Panc1 (cell line): ENCODE results near the gene SH3BGRL2. TPM values are rescaled to one million over a fixed set of nuclear protein-coding genes. Genes with fewer than 3 reads are reported as not detected.

ENCODE experiments used
- ATAC-seq: fragments of 200-7000 bp; cut with Tn5 transposase; 2 replicates; pipeline ENCODE4 v1.9.1; 2020; ENCODE audit warnings: mild to moderate bottlenecking, moderate library complexity
- BruUV-seq: library from RNA; stranded (reverse); fragments of 400-500 nt; replicated peaks from 2 replicates; lab custom pipeline; 2021; lab: Mats Ljungman, UMichigan
- CTCF ChIA-PET: fragments of 300-600 bp; sonication (Branson Sonifier 250); formaldehyde crosslinking; loops from one replicate; lab custom pipeline; 2022; ENCODE audit warnings: antibody characterized with exemption; lab: Charles Lee
- POLR2A ChIA-PET: fragments of 300-600 bp; sonication (Branson Sonifier 250); formaldehyde crosslinking; loops from one replicate; lab custom pipeline; 2022; ENCODE audit warnings: antibody characterized with exemption; lab: Charles Lee
- DNase-seq: peaks from one replicate; pipeline ENCODE4 v3.0.0-alpha.2; 2010; ENCODE audit warnings: low read depth, low spot score
- H3K27ac ChIP-seq: 2 replicates; pipeline ENCODE4 v1.5.1; 2011; ENCODE audit warnings: mild to moderate bottlenecking, low read length, inconsistent platforms
- H3K27me3 ChIP-seq: fragments of 200-500 bp; sonication (Bioruptor generic); 2 replicates; pipeline ENCODE4 v1.6.0; 2014; ENCODE audit warnings: low read length, inconsistent platforms; ENCODE audit not compliant: control insufficient read depth, insufficient read depth
- H3K36me3 ChIP-seq: fragments of 200-500 bp; sonication (Bioruptor generic); 2 replicates; pipeline ENCODE4 v1.5.1; 2014; ENCODE audit warnings: inconsistent platforms, mild to moderate bottlenecking, low read length, moderate library complexity; ENCODE audit not compliant: control insufficient read depth, insufficient read depth
- H3K4me1 ChIP-seq: 2 replicates; pipeline ENCODE4 v1.5.1; 2011; ENCODE audit warnings: inconsistent platforms, mild to moderate bottlenecking, low read length, moderate library complexity; ENCODE audit not compliant: control insufficient read depth, insufficient read depth
- H3K4me3 ChIP-seq, 2 experiments: 2 replicates each; pipeline ENCODE4 v1.5.1; 2011 to 2012; ENCODE audit warnings: low read depth in 2 of 2, low read length in 2 of 2, mild to moderate bottlenecking in 2 of 2, inconsistent platforms in 1 of 2, moderate library complexity in 1 of 2
- H3K9me3 ChIP-seq: fragments of 200-500 bp; sonication (Bioruptor generic); 2 replicates; pipeline ENCODE4 v1.5.1; 2014; ENCODE audit warnings: low read depth, mild to moderate bottlenecking, inconsistent platforms, low read length, moderate library complexity; ENCODE audit not compliant: control insufficient read depth, insufficient read depth
- POLR2AphosphoS5 ChIP-seq: IDR thresholded peaks from 2 replicates; pipeline ENCODE4 v1.6.1; 2012; ENCODE audit warnings: mild to moderate bottlenecking, low read depth, low read length, moderate library complexity
- REST ChIP-seq, 2 experiments: IDR thresholded peaks; 2 replicates each; pipeline ENCODE4 v1.6.1; 2011 to 2012; ENCODE audit warnings: low read depth in 2 of 2, control low read depth in 1 of 2, low read length in 1 of 2, mild to moderate bottlenecking in 1 of 2, moderate library complexity in 1 of 2; ENCODE audit not compliant: insufficient read depth in 1 of 2
- SIN3A ChIP-seq: IDR thresholded peaks from 2 replicates; pipeline ENCODE4 v1.6.1; 2012; ENCODE audit warnings: low read depth, mild to moderate bottlenecking, low read length, moderate library complexity, borderline replicate concordance; ENCODE audit not compliant: insufficient read depth
- TCF7L2 ChIP-seq: IDR thresholded peaks from 2 replicates; pipeline ENCODE4 v1.6.1; 2011; ENCODE audit warnings: mild to moderate bottlenecking, low read depth, low read length, inconsistent platforms
- in situ Hi-C: cut with HindIII; loops from 2 replicates; pipeline ENCODE4 v1.10.0; 2016; ENCODE audit warnings: low sequenced_read_pairs, low pct_unique_long_range_greater_than_20kb
- intact Hi-C: fragments of 100-400 bp; cut with micrococcal nuclease; formaldehyde crosslinking; loops from one replicate; pipeline ENCODE4 v1.10.0; 2022; ENCODE audit not compliant: unreplicated experiment
- total RNA-seq: library from RNA; stranded (reverse); gene quantifications from one replicate; pipeline ENCODE4 v1.2.1, GENCODE V29; 2021; ENCODE audit not compliant: unreplicated experiment
- TF ChIP-seq, protein P1 (sequence below): fragments of 450-650 bp; IDR thresholded peaks from 2 replicates; pipeline ENCODE4 v1.5.1; 2017; ENCODE audit warnings: mild to moderate bottlenecking

SH3BGRL2 gene
- total RNA-seq, 1 experiment from 2014 or later: 8.5 TPM

GRCh38 chr6:79686707-79687309, 55.7 kb downstream of the SH3BGRL2 start:
- in situ Hi-C loops: no loop called here
- Histone ChIP-seq H3K36me3 (no peaks in the 10 kb centered on the region), H3K9me3 (no peaks in the 10 kb centered on the region), H3K4me1 (no peaks in the 10 kb centered on the region), H3K27ac (no peak overlapping the region; the same call in 1 of the 2 replicates), H3K27me3 (no peaks in the 10 kb centered on the region), H3K4me3 (no peak overlapping the region)
- ChIA-PET CTCF (no interaction called here), POLR2A (no interaction called here)
- no TSS peak for BruUV-seq
- ATAC-seq (no peak), DNase-seq (no peak)
- TF ChIP-seq REST (IDR thresholded peaks at IDR 0.05; ENCODE audit: insufficient read depth in 1 of 2, low read depth in 2 of 2, low read length in 1 of 2): no peak
- TF ChIP-seq, protein P1, sequence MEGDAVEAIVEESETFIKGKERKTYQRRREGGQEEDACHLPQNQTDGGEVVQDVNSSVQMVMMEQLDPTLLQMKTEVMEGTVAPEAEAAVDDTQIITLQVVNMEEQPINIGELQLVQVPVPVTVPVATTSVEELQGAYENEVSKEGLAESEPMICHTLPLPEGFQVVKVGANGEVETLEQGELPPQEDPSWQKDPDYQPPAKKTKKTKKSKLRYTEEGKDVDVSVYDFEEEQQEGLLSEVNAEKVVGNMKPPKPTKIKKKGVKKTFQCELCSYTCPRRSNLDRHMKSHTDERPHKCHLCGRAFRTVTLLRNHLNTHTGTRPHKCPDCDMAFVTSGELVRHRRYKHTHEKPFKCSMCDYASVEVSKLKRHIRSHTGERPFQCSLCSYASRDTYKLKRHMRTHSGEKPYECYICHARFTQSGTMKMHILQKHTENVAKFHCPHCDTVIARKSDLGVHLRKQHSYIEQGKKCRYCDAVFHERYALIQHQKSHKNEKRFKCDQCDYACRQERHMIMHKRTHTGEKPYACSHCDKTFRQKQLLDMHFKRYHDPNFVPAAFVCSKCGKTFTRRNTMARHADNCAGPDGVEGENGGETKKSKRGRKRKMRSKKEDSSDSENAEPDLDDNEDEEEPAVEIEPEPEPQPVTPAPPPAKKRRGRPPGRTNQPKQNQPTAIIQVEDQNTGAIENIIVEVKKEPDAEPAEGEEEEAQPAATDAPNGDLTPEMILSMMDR: no peak
- TF ChIP-seq POLR2AphosphoS5: no peak
- no peak for TF ChIP-seq SIN3A
- TF ChIP-seq TCF7L2: no peak
- intact Hi-C loops: no loop called here

DNA sequence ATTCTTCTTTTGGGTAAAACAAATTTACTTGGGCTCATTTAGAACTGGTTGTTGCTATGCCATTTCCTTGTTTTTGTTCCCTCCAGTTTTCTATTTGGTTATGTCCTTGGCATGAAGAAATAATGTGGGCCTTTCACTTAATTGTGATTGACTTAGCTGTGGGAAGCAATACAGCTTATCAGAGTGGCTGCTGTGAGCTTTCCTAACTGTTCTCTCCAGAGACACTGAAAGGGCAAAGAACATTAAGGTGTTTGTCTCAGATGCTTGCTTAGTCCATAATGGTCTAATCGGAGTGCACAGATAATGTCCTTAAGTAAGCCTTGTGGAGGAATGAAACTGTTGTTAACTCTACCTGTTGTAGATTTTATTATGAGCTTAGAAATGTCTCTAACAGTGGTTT, 56.6 kb downstream of the SH3BGRL2 start:
- no peak for ATAC-seq
- in situ Hi-C loops (no loop called here), intact Hi-C loops (no loop called here)
- TF ChIP-seq SIN3A (no peak), REST (IDR thresholded peaks at IDR 0.05; ENCODE audit: insufficient read depth in 1 of 2, low read depth in 2 of 2, low read length in 1 of 2) (no peak), POLR2AphosphoS5 (no peak), TCF7L2 (no peak)
- TF ChIP-seq, protein P1: no peak
- no peaks in the 10 kb centered on the region for H3K36me3 ChIP-seq
- H3K9me3 ChIP-seq: no peaks in the 10 kb centered on the region
- no peak overlapping the region for H3K4me3 ChIP-seq
- H3K27ac ChIP-seq: no peak overlapping the region
- H3K27me3 ChIP-seq: no peaks in the 10 kb centered on the region
- DNase-seq: no peak
- no peaks in the 10 kb centered on the region for H3K4me1 ChIP-seq
- no TSS peak for BruUV-seq
- CTCF ChIA-PET: interaction anchor here (0.5 to 0.6 kb wide), 2 partner anchors 114 to 143 kb away, joined by 3 to 4 read pairs; no protein-coding TSS in a partner anchor
- POLR2A ChIA-PET: no interaction called here
